HCT116 (cell line): ENCODE measurements around the gene KY.

Experiments used
- EZH2 ChIP-seq: fragments of 200-600 bp; sonication (generic); IDR thresholded peaks from 2 replicates; pipeline ENCODE4 v1.6.1; 2017; ENCODE audit warnings: antibody characterized with exemption, mixed run types
- POLR2A ChIP-seq: IDR thresholded peaks from 2 replicates; pipeline ENCODE4 v1.7.0; 2011; ENCODE audit warnings: borderline replicate concordance; ENCODE audit not compliant: insufficient read depth, insufficient read length; ENCODE audit errors: extremely low read depth
- SIN3A ChIP-seq: IDR thresholded peaks from 2 replicates; pipeline ENCODE4 v1.6.1; 2012; ENCODE audit warnings: low read depth
- TF ChIP-seq, protein P1 (sequence below), 3 experiments: fragments of 200-600 bp in 1 of 3; sonication (generic) in 1 of 3; IDR thresholded peaks in 2 of 3; conservative IDR thresholded peaks in 1 of 3; 2 replicates each; pipeline ENCODE4 v1.5.1; 2012 to 2017; ENCODE audit warnings: low read depth in 2 of 3, low read length in 2 of 3, antibody characterized with exemption in 1 of 3, borderline replicate concordance in 1 of 3, control low read depth in 1 of 3, mild to moderate bottlenecking in 1 of 3, mixed read lengths in 1 of 3, mixed run types in 1 of 3, moderate library complexity in 1 of 3; ENCODE audit not compliant: insufficient read depth in 1 of 3

DNA sequence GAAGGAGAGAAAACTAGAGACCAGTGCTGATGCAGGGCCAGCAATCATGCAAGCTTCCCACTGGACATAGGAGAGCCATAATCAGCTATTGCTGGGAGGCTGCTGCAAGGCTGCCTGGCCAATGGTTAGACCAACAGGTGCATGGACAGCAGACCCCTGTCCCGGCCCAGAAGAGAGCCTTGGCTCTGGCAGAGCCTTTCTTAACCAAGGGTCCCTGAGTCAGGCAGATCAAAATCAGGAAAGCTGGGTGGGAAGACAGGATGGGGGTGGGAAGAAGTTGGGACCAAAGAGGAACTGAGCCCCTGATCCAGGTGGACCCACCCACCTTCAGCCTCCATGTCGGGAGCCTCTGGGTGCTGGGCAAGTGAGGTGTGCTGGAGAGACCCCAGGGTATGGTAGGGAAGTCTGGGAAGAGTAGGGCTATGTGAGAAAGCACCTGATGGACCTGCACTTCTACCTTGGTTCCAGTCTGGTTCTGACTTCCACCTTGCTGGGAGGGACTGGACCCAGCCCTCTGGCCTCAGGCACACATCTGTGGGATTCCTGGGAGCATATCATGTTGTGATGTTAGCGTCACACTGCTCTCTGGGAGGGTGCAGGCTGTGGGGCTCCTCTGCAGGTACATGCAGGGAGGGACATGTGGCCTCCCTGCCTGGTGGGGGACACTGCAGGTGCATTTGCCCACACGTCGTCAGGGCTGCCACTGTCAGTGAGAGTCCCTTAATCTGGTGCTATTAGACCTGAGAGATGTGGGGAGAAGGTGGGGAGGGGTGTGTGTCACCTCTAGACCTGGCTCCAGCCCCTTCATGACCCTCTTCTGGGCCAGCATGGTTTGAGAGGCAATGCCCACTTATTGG is 24.7 kb downstream of the KY start:
- no peak for TF ChIP-seq SIN3A
- TF ChIP-seq, protein P1, sequence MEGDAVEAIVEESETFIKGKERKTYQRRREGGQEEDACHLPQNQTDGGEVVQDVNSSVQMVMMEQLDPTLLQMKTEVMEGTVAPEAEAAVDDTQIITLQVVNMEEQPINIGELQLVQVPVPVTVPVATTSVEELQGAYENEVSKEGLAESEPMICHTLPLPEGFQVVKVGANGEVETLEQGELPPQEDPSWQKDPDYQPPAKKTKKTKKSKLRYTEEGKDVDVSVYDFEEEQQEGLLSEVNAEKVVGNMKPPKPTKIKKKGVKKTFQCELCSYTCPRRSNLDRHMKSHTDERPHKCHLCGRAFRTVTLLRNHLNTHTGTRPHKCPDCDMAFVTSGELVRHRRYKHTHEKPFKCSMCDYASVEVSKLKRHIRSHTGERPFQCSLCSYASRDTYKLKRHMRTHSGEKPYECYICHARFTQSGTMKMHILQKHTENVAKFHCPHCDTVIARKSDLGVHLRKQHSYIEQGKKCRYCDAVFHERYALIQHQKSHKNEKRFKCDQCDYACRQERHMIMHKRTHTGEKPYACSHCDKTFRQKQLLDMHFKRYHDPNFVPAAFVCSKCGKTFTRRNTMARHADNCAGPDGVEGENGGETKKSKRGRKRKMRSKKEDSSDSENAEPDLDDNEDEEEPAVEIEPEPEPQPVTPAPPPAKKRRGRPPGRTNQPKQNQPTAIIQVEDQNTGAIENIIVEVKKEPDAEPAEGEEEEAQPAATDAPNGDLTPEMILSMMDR (IDR thresholded peaks at IDR 0.05 in 2 of 3, conservative IDR thresholded peaks at IDR 0.05 in 1 of 3; ENCODE audit: borderline replicate concordance in 1 of 3, insufficient read depth in 1 of 3, low read depth in 2 of 3, low read length in 2 of 3) = no peak
- TF ChIP-seq EZH2 = no peak
- TF ChIP-seq POLR2A = no peak
